Stimulated activated CD4-positive, alpha-beta T cell treated with anti-CD3 and anti-CD28 coated beads, Interleukin-12 subunit alpha, Interleukin-12 subunit beta, amount 100 ng/mL, for 4 hours (primary cell): Measurements from ENCODE around the gene NCDN.
"Not testable (repeated sequence)": the region's sequence is repeated elsewhere in the genome, so short reads cannot be mapped to it uniquely, and the experiment has no call there.

Experiments used
- DNase-seq: peaks from one replicate; pipeline ENCODE4 v3.0.0-alpha.2; 2020

Gene NCDN

GRCh38 chr1:35571263-35571662 is 13.7 kb downstream of the NCDN start:
- DNase-seq: no peak

GRCh38 chr1:35572296-35572695 is 14.7 kb downstream of the NCDN start:
- no peak for DNase-seq

- DNase-seq: no peak
These were observed 15.9 kb downstream of the NCDN start, which contains the start of gene TFAP2E for GRCh38 chr1:35573198-35574124. Gene TFAP2E (plus strand): TSS chr1:35573314. CDS start chr1:35573578, 264 bp downstream.

- DNase-seq: no peak
These were observed 16.6 kb downstream of the NCDN start for GRCh38 chr1:35574125-35574654.

GRCh38 chr1:35574655-35575415 is 17.2 kb downstream of the NCDN start:
- no peak for DNase-seq

DNA sequence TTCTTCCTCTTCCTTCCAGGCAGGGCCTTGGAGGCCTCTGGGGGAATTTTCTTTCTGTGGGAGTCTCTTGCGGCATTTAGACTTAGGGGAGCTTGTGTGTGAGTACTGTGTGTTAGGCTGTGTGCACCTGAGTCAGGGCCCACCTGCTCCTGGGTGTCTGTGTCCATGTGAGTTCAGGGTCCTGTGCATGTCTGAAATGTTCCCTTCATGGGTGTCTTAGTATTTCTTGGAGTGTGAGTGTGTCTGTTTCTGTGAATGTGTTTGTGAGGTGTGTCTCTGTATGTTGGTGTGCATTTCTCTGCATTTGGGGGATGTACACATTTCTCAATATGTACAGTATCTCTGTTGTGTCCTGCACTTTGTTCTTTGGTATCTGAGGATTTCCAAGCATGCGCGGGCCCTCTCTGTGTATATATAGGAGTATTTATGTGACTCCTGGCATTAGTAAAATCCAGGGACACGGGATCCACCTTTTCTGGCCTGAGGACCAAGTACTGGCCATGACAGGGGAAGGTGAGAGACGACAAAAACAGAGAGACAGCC is 17.9 kb downstream of the NCDN start:
- DNase-seq: no peak

GRCh38 chr1:35576061-35576765 is 18.6 kb downstream of the NCDN start:
- no peak for DNase-seq

DNA sequence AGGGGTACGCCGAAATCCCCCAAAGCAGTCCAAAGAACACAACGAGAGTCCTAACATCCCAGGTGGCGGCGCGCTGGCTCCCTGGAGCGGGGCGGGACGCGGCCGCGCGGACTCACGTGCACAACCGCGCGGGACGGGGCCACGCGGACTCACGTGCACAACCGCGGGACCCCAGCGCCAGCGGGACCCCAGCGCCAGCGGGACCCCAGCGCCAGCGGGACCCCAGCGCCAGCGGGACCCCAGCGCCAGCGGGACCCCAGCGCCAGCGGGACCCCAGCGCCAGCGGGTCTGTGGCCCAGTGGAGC is 19.1 kb downstream of the NCDN start:
- not testable (repeated sequence) for DNase-seq

DNA sequence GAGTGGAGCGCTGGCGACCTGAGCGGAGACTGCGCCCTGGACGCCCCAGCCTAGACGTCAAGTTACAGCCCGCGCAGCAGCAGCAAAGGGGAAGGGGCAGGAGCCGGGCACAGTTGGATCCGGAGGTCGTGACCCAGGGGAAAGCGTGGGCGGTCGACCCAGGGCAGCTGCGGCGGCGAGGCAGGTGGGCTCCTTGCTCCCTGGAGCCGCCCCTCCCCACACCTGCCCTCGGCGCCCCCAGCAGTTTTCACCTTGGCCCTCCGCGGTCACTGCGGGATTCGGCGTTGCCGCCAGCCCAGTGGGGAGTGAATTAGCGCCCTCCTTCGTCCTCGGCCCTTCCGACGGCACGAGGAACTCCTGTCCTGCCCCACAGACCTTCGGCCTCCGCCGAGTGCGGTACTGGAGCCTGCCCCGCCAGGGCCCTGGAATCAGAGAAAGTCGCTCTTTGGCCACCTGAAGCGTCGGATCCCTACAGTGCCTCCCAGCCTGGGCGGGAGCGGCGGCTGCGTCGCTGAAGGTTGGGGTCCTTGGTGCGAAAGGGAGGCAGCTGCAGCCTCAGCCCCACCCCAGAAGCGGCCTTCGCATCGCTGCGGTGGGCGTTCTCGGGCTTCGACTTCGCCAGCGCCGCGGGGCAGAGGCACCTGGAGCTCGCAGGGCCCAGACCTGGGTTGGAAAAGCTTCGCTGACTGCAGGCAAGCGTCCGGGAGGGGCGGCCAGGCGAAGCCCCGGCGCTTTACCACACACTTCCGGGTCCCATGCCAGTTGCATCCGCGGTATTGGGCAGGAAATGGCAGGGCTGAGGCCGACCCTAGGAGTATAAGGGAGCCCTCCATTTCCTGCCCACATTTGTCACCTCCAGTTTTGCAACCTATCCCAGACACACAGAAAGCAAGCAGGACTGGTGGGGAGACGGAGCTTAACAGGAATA is 19.7 kb downstream of the NCDN start:
- DNase-seq: peak; percentile 37

DNA sequence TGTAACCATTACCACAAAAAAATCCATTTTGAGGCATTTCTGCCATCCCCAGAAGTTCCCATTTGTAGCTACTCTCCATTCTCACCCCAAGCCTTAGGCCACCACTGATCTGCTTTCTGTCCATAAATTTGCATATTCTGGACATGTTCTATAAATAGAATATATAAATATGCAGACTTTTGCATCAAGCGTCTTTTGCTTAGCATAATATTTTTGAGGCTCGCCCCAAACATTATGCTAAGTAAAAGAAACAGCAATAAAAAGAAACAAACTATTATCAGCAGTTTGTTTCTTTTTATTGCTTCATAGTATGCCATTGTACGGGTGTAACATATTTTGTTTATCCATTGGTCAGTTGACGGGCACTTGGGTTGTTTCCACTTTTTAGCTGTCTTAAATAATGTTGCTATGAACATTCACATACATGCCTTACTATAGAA is 23.4 kb downstream of the NCDN start:
- no peak for DNase-seq

DNA sequence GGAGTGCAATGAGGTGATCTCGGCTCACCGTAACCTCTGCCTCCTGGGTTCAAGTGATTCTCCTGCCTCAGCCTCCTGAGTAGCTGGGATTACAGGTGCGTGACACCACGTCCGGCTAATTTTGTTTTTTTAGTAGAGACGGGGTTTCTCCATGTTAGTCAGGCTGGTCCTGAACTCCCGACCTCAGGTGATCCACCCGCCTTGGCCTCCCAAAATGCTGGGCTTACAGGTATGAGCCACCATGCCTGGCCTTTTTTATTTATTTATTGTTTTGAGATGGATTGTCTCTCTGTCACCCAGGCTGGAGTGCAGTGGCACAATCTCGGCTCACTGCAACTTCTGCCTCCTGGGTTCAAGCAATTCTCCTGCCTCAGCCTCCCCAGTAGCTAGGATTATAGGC is 24.0 kb downstream of the NCDN start:
- not testable (repeated sequence) for DNase-seq

GRCh38 chr1:35585281-35585680 is 27.7 kb downstream of the NCDN start:
- DNase-seq: no peak

DNA sequence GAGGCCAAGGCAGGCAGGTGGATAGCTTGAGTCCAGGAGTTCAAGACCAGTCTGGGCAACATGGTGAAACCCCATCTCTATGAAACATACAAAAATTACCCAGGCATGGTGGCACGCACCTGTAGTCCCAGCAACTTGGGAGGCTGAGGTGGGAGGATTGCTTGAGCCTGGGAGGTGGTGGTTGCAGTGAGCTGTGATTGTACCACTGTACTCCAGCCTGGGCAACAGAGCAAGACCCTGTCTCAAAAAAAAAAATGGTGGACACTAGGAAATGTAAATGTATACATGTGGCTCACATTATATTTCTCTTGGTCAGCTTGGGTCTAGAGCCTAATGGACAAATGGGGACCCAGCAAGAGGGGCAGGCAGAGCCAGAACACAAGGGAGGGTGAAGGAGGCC is 28.2 kb downstream of the NCDN start:
- not testable (repeated sequence) for DNase-seq

GRCh38 chr1:35586808-35587207 is 29.2 kb downstream of the NCDN start:
- DNase-seq: no peak

GRCh38 chr1:35587736-35588135 is 30.1 kb downstream of the NCDN start:
- no peak for DNase-seq

- DNase-seq: no peak
These were observed 30.8 kb downstream of the NCDN start for GRCh38 chr1:35588197-35588910.

DNA sequence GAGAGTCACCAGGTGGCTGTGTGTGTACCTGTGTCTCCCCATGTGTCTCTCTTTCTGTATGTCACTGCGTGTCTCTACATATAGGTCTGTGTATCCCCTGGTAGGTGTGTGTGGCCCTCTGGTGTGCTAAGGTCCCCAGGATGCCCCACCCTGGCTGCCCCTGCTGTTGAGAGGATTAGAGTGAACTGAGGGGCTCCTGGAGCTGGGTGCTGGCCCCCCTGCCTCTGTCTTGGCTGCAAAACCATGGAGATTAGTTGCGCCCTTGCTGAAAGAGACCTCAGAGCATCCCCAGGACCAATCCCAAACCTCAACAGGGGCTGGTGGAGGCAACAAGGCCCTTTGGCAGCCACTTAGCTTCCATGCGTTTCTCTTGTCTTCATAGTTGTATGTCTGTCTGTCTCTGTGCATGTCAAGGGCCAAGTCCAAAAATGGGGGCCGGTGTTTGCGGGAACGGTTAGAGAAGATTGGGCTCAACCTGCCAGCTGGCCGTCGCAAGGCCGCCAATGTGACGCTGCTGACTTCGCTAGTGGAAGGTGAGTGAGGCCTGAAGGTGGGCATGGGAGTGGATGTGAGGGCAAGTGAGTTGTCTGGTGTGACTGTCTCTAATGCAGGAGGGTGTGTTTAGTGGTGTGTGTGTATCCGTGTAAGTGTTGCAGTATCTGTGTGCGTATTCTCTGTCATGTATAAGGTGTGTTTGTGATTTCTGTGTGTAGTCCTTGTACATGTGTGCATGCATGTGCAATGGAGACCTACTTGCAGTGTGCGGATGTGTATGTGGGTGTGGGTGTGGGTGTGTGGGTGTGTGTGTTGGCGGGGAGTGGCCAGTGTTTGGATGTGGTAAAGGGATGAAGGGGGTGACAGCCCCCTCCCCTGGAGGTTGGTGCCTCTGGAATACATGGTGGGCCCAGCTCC is 32.2 kb downstream of the NCDN start:
- DNase-seq: no peak

DNA sequence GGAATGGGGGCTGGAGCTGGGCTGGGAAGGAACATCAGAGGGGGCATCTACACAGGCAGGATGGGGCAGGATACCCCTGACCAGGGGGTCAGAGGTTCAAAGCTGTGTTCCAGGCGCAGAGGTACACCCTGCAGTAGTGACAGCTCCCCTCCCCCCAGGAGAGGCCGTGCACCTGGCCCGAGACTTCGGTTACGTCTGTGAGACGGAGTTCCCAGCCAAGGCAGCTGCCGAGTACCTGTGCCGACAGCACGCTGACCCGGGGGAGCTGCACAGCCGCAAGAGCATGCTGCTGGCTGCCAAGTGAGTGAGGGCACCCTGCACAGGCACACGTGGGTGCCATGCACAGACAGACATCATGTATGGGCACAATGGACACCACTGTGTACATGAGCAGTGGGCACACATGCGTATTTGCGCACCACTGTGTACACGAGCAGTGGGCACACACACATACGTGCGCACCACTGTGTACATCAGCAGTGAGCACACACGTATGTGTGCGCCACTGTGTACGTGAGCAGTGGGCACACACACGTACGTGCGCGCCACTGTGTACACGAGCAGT is 33.0 kb downstream of the NCDN start:
- no peak for DNase-seq

DNA sequence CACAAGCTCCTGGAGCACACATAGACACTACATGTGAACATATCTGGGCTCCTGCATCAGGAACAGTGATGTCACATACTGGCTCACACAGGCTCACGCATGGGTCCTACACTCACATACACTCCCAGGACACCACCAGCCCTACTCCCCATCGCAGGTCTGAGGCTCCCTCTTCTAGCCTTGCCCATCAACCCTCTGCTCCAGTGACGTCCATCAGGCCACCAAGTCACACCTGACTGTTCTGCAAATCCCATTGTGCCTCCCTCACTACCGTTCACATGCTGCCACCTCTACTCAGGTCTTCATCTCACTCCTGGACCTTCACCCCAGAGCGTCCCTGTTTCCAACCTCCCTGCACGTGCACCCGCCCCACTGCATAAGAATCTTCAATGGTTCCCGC is 33.6 kb downstream of the NCDN start:
- no peak for DNase-seq
